Measurements from ENCODE around the gene RYR3.

GRCh38 chr15:33840615-33841014 is 529.8 kb downstream of the RYR3 start:
- TF ChIP-seq, protein P1, sequence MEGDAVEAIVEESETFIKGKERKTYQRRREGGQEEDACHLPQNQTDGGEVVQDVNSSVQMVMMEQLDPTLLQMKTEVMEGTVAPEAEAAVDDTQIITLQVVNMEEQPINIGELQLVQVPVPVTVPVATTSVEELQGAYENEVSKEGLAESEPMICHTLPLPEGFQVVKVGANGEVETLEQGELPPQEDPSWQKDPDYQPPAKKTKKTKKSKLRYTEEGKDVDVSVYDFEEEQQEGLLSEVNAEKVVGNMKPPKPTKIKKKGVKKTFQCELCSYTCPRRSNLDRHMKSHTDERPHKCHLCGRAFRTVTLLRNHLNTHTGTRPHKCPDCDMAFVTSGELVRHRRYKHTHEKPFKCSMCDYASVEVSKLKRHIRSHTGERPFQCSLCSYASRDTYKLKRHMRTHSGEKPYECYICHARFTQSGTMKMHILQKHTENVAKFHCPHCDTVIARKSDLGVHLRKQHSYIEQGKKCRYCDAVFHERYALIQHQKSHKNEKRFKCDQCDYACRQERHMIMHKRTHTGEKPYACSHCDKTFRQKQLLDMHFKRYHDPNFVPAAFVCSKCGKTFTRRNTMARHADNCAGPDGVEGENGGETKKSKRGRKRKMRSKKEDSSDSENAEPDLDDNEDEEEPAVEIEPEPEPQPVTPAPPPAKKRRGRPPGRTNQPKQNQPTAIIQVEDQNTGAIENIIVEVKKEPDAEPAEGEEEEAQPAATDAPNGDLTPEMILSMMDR (IDR thresholded peaks at IDR 0.05; ENCODE audit: low read depth, low read length) = no peak
- TF ChIP-seq EZH2phosphoT487 (IDR thresholded peaks at IDR 0.05; ENCODE audit: low read depth) = no peak

All from OCI-LY3 (cell line).